Astrocyte of the spinal cord (primary cell): ENCODE data around the gene CACNA1A.
"Not testable (repeated sequence)": the region's sequence is repeated elsewhere in the genome, so short reads cannot be mapped to it uniquely, and the experiment has no call there.

Source experiments
- DNase-seq: peaks from one replicate; pipeline ENCODE4 v3.0.0; 2011; ENCODE audit warnings: low read depth, low spot score
- H3K4me3 ChIP-seq: 2 replicates; pipeline ENCODE4 v1.5.1; 2011; ENCODE audit warnings: low read depth, mild to moderate bottlenecking, low read length, moderate library complexity
- in situ Hi-C: cut with HindIII; loops from 2 replicates; pipeline ENCODE4 v1.10.0; 2017; ENCODE audit warnings: low sequenced_read_pairs
- TF ChIP-seq, protein P1 (sequence below): IDR thresholded peaks from 2 replicates; pipeline ENCODE4 v1.5.1; 2012; ENCODE audit warnings: low read depth, mild to moderate bottlenecking, low read length, inconsistent platforms

CACNA1A gene

DNA sequence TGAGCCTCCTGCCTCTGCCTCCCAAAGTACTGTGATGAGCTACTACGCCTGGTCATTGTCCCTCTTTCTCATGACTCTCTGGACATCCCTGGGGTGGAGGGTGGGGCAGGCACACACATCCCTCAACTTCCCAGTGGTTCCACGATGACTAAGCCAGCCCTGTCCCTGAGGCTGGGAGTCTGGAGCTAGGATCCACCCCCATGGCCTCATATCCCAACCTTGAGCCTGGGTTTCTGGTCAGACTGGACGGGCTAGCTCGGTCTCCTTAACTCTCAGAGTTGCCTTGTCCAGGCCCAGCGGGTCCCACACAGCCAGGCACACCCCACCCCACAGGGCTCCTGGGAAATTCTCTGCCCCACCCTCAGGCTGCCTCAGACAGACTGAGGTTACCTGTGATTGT lies 336.5 kb downstream of the CACNA1A start:
- in situ Hi-C loops, result no loop called here
- H3K4me3 ChIP-seq, result no peak overlapping the region
- DNase-seq, result peak; percentile 23
- TF ChIP-seq, protein P1, sequence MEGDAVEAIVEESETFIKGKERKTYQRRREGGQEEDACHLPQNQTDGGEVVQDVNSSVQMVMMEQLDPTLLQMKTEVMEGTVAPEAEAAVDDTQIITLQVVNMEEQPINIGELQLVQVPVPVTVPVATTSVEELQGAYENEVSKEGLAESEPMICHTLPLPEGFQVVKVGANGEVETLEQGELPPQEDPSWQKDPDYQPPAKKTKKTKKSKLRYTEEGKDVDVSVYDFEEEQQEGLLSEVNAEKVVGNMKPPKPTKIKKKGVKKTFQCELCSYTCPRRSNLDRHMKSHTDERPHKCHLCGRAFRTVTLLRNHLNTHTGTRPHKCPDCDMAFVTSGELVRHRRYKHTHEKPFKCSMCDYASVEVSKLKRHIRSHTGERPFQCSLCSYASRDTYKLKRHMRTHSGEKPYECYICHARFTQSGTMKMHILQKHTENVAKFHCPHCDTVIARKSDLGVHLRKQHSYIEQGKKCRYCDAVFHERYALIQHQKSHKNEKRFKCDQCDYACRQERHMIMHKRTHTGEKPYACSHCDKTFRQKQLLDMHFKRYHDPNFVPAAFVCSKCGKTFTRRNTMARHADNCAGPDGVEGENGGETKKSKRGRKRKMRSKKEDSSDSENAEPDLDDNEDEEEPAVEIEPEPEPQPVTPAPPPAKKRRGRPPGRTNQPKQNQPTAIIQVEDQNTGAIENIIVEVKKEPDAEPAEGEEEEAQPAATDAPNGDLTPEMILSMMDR, result no peak

DNA sequence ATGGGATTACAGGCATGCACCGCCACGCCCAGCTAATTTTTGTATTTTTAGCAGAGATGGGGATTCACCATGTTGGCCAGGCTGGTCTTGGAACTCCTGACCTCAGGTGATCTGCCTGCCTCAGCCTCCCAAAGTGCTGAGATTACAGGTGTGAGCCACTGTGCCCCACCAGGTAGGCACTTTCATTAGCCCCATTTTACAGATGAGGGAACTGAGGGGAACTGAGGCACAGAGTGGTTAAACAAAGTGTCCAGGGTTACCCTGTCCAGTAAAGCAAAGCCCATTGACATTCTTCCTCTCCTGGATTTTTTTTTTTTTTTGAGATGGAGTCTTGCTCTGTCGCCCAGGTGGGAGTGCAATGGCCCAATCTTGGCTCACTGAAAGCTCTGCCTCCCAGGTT lies 340.1 kb downstream of the CACNA1A start:
- H3K4me3 ChIP-seq, in situ Hi-C loops, DNase-seq: not testable (repeated sequence)

DNA sequence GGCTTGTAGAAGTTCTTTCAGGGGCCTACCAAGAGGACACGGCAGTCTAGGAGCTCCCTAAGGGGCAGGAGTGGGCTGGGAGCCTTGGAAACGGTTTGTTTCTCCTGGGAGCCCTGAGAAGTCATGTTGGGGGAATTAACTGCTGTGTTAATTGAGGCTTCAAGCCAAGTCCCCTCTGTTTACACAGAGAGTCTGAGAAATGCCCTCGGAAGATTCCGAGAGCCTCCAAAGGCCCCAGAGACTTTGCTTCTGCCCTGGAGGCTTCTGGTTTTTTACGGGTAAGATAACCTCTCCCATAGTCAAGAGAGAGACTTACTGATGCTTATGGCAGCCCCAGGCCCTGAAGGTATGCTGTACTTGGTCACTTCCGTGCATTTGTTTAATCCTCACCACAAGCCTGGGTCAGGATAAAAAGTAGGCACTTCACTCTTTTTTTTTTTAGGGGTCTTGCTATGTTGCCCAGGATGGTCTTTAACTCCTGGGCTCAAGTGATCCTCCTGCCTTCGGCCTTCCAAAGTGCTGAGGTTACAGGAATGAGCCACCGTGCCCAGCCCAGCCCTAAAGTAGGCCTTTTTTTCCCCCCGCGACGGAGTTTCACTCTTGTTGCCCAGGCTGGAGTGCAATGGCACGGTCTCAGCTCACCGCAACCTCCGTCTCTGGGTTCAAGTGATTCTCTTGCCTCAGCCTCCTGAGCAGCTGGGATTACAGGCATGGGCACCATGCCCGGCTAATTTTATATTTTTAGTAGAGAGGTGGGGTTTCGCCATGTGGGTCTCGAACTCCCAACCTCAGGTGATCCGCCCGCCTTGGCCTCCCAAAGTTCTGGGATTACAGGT lies 340.9 kb downstream of the CACNA1A start:
- H3K4me3 ChIP-seq, result no peak overlapping the region
- DNase-seq, result peak; percentile 34
- in situ Hi-C loops, result no loop called here
- TF ChIP-seq, protein P1, result no peak

DNA sequence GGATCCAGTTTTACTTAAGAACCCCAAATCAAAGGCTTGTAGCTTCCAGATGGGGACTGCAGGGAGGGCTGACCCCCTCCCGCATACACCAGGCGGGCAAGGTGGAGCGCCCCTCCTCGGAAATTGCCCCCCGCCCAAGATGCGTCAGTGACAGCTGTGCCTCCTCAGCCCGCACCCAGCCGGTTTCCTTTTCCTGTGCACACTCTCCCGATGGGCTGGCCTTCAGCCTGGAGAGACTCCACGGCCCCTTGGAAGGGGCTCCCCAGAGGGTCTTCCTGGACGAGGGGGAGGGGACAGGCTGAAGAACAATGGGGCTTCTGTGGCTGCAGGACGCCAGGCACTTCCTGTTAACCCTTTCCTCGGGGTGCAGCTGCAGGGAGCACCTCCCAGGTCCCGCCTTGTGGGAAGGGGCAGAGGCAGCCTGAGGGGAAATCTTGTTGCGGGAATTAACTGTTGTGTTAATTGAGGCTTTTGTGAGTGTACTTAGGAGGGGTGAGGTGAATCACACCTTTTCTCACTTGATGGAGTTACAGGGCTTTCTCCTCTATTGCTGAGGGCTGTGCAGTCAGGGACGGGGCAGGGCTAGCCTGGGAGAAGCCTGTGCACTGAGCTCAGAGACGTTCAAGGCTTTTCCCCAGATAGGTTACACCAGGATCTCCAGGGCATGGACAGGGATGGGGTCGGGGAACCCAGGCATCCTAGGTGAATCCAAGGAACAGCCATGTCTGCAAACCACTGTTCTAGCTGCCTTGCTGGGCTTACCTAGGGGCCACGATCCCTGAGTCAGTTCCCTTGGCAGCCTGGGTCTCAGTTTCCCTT lies 341.7 kb downstream of the CACNA1A start:
- TF ChIP-seq, protein P1, result no peak
- peak; percentile 69 for DNase-seq
- H3K4me3 ChIP-seq, result no peak overlapping the region
- in situ Hi-C loops, result no loop called here

DNA sequence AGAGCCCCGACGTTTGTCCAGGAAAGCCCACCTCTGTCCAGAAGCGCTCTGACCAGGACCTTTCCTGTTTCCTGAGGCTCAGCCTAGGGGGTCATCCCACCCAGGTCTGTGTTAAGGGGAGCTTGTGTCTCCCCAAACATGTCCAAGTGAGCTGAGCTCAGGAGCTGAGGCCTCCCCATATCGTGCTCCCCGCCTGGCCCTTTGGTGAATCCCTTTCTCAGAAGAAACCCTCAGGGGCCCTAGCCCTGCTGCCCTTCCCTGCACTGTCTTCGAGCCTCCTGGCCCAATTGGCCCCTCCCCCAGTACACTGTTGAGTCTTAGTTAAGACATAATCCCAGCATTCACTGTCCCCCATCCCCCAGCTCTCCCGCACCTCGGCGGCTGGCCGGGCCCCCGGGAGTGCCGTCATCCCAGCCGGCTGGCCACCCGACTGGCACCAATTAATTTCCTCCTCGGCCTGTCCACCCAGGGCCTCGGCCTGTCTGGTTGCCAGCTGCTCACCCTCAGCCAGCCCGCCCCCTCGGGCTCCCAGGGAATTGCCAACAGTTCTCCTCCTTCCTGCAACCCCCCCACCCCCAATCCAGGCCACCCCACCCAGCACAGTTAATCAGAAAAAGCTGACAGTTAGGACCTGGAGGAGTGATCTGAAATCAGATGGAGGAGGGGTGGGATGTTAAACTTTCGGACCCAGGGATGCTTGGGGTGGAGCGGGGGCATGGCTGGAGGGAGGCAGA lies 342.5 kb downstream of the CACNA1A start:
- DNase-seq, result peak; percentile 85
- peak overlapping the region; percentile 12 for H3K4me3 ChIP-seq
- TF ChIP-seq, protein P1, result no peak
- in situ Hi-C loops, result no loop called here

DNA sequence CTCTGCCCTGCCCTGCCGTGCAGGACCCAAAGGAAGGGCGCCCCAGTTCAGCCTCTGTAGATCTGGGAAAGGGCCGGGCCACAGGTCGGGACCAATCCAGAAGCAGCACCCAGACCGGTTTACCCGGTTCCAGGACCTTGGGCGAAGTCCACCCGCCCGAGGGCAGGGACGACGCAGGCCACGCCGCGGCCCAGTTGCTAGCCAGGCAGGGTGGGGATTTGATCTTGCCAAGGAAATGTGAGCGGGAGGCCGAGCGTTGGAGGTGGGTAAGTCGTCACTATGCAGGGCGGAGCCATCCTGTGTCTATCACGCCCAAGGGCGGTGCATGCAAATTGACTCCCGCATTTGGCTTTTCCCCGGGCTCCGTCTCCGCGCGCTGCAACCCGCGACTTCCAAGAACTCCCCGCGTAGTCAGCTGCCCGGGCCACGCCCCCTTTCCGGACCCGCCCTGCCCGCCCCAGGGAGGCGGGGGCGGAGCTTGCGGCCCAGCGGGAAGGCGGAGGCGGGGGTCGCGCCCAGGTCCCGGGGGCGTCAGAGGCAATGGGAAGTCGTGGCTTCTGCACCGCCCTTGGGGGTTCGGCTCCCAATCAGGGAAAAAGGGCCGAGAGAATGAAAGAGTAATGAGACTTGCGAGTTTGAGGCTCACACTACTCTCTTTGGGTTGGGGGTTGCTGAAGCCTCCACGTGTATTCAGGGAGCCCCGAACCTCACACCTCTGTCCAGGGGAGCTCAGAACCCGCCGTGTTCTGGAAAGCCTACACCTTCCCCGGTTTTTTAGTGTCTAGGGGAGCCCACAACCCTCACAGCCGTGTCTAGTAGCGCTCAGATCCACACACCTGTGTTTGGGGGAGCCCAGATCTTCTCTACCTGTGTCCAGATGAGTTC lies 343.3 kb downstream of the CACNA1A start:
- H3K4me3 ChIP-seq, result peak overlapping the region; percentile 19
- TF ChIP-seq, protein P1, result no peak
- in situ Hi-C loops, result no loop called here

More for the DNA sequence above, 343.3 kb downstream of the CACNA1A start:
- peak; percentile 97 for DNase-seq
